PC-3 (cell line): ENCODE results near the gene OR9G1. TPM values are rescaled to one million over a fixed set of nuclear protein-coding genes. Genes with fewer than 3 reads are reported as not detected.
"Not testable (repeated sequence)": the region's sequence is repeated elsewhere in the genome, so short reads cannot be mapped to it uniquely, and the experiment has no call there.

Source experiments
- ATAC-seq: fragments of 200-7000 bp; cut with Tn5 transposase; 2 replicates; pipeline ENCODE4 v1.9.1; 2020; ENCODE audit warnings: mild to moderate bottlenecking, moderate library complexity
- BruUV-seq: library from RNA; stranded (reverse); fragments of 400-500 nt; replicated peaks from 2 replicates; lab custom pipeline; 2021; lab: Mats Ljungman, UMichigan
- CTCF ChIA-PET: fragments of 300-600 bp; sonication (Branson Sonifier 250); formaldehyde crosslinking; loops from one replicate; lab custom pipeline; 2022; ENCODE audit warnings: antibody characterized with exemption; lab: Charles Lee
- POLR2A ChIA-PET: fragments of 300-600 bp; sonication (Branson Sonifier 250); formaldehyde crosslinking; loops from one replicate; lab custom pipeline; 2022; ENCODE audit warnings: antibody characterized with exemption; ENCODE audit not compliant: unreplicated experiment; lab: Charles Lee
- DNase-seq: peaks from one replicate; pipeline ENCODE4 v3.0.0-alpha.2; 2015
- H2AFZ ChIP-seq: fragments of 300-600 bp; sonication (generic); 2 replicates; pipeline ENCODE4 v1.6.0; 2016; ENCODE audit warnings: antibody characterized with exemption, low read length
- H3F3A ChIP-seq: fragments of 300-600 bp; sonication (generic); one replicate; pipeline ENCODE4 v1.6.0; 2017; ENCODE audit warnings: antibody characterized with exemption, low read length, control low read depth, mild to moderate bottlenecking; ENCODE audit not compliant: unreplicated experiment
- H3K27ac ChIP-seq: fragments of 300-600 bp; sonication (generic); 2 replicates; pipeline ENCODE4 v1.5.1; 2016; ENCODE audit warnings: mild to moderate bottlenecking, low read length
- H3K27me3 ChIP-seq: fragments of 300-600 bp; sonication (generic); 2 replicates; pipeline ENCODE4 v1.6.1; 2016; ENCODE audit warnings: low read length, mixed read lengths
- H3K36me3 ChIP-seq: fragments of 300-600 bp; sonication (generic); 2 replicates; pipeline ENCODE4 v1.6.1; 2016; ENCODE audit warnings: low read depth, mixed run types, low read length, mixed read lengths
- H3K4me1 ChIP-seq: fragments of 300-600 bp; sonication (generic); 2 replicates; pipeline ENCODE4 v1.5.1; 2016; ENCODE audit warnings: low read length; ENCODE audit not compliant: insufficient read depth
- H3K4me2 ChIP-seq: fragments of 300-600 bp; sonication (generic); 2 replicates; pipeline ENCODE4 v1.6.0; 2016; ENCODE audit warnings: low read length
- H3K4me3 ChIP-seq: fragments of 300-600 bp; sonication (generic); 2 replicates; pipeline ENCODE4 v1.5.1; 2016; ENCODE audit warnings: mild to moderate bottlenecking, low read length, mixed read lengths
- H3K79me2 ChIP-seq: fragments of 300-600 bp; sonication (generic); 2 replicates; pipeline ENCODE4 v1.6.1; 2017; ENCODE audit warnings: low read length, mixed read lengths
- H3K9ac ChIP-seq: fragments of 300-600 bp; sonication (generic); 2 replicates; pipeline ENCODE4 v1.6.0; 2016; ENCODE audit warnings: mild to moderate bottlenecking, low read length
- H3K9me2 ChIP-seq: fragments of 300-600 bp; sonication (generic); replicated peaks from 2 replicates; pipeline ENCODE4 v1.6.1; 2016; ENCODE audit warnings: mixed run types, low read length, mixed read lengths
- H3K9me3 ChIP-seq: fragments of 300-600 bp; sonication (generic); 2 replicates; pipeline ENCODE4 v1.6.1; 2016; ENCODE audit warnings: low read length, mixed read lengths
- H4K20me1 ChIP-seq: fragments of 300-600 bp; sonication (generic); 2 replicates; pipeline ENCODE4 v1.6.1; 2016; ENCODE audit warnings: low read length, mixed read lengths
- CTCF ChIP-seq: fragments of 300-600 bp; sonication (generic); conservative IDR thresholded peaks from 2 replicates; pipeline ENCODE4 v1.5.1; 2017; ENCODE audit warnings: antibody characterized with exemption, low read depth, mild to moderate bottlenecking, low read length
- EZH2 ChIP-seq: fragments of 300-600 bp; sonication (generic); IDR thresholded peaks from one replicate; pipeline ENCODE4 v1.6.1; 2017; ENCODE audit warnings: antibody characterized with exemption, mild to moderate bottlenecking, low read length; ENCODE audit not compliant: unreplicated experiment
- EZH2phosphoT487 ChIP-seq: fragments of 300-600 bp; sonication (generic); IDR thresholded peaks from 2 replicates; pipeline ENCODE4 v1.6.1; 2018; ENCODE audit warnings: mild to moderate bottlenecking, antibody characterized with exemption, low read length, borderline replicate concordance
- intact Hi-C: fragments of 100-400 bp; cut with micrococcal nuclease; formaldehyde crosslinking; loops from 2 replicates; pipeline ENCODE4 v1.9.0; 2023
- total RNA-seq: library from RNA; depleted of rRNA; stranded (reverse); fragments of >200 nt; gene quantifications from 2 replicates; pipeline ENCODE4 v1.2.3, GENCODE V29; 2014

OR9G1 gene
- total RNA-seq, 1 experiment from 2014 or later, result not detected

DNA sequence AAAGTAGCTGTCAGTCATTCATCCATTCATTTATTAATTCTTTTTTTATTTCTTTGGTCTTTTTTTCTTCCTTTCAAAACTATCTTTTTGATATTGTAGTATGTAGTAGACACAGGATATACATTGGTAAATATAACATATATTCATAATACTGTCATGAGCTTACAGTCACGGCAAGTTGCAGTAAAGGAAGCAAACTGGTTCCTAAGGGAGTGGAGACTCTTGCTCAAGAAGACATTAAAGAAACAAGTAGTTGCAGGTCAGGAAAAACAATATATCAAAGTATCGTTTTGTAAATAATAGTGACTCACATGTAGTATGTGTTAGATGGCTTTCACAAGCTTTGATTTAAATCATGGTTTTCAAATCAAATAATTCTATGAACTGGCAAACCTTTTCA lies 27.9 kb upstream of the OR9G1 start:
- DNase-seq (no peak), ATAC-seq (no peak)
- Histone ChIP-seq H3K9me3 (no peaks in the 10 kb centered on the region; the same call in 1 of the 2 replicates), H3K9ac (no peak overlapping the region), H3K4me3 (no peak overlapping the region), H3K9me2 (no peaks in the 10 kb centered on the region), H3K27me3 (no peaks in the 10 kb centered on the region), H3K79me2 (no peaks in the 10 kb centered on the region), H3K4me1 (no peaks in the 10 kb centered on the region), H2AFZ (no peak overlapping the region), H4K20me1 (no peaks in the 10 kb centered on the region), H3K27ac (no peak overlapping the region), H3K36me3 (no peaks in the 10 kb centered on the region), H3K4me2 (no peak overlapping the region), H3F3A (no peaks in the 10 kb centered on the region)
- CTCF ChIA-PET, result no interaction called here
- POLR2A ChIA-PET, result no interaction called here
- no TSS peak for BruUV-seq
- TF ChIP-seq CTCF (no peak), EZH2 (no peak), EZH2phosphoT487 (no peak)
- intact Hi-C loops, result no loop called here

DNA sequence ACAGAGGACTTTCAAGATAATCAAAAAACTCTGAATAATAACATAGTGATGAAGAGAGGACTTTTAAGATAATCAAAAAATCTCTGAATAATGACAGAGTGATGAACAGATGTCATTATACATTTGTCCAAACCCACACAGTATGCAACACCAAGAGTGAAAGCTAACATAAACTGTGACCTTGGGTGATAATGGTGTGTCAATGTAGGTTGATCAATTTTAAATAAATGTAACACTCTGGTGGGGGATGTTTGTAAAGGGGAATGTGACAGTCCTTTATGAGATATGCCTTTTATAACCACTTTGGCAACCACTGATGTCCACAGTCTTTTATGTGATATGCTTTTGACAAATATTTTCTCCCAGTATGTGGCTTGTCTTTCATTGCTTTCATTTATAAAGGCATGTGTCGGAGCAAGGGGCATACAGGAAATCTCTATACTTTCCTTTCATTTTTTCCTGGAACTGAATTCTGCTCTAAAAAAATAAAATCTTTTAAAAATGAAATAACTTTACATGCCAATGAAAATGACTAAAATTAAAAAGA lies 10.3 kb upstream of the OR9G1 start:
- H3K27me3 ChIP-seq, result no peaks in the 10 kb centered on the region
- DNase-seq (no peak), ATAC-seq (no peak)
- intact Hi-C loops, result no loop called here
- H2AFZ ChIP-seq, result no peak overlapping the region
- H3F3A ChIP-seq, result no peaks in the 10 kb centered on the region
- H3K9ac ChIP-seq, result no peak overlapping the region
- no peaks in the 10 kb centered on the region for H3K9me2 ChIP-seq
- no peak overlapping the region for H3K4me3 ChIP-seq
- H3K79me2 ChIP-seq, result no peaks in the 10 kb centered on the region
- H3K36me3 ChIP-seq, result no peaks in the 10 kb centered on the region
- H3K4me2 ChIP-seq, result no peak overlapping the region
- BruUV-seq, result no TSS peak
- TF ChIP-seq EZH2phosphoT487 (no peak), EZH2 (no peak), CTCF (no peak)
- 0 out of 2 replicates have a peak, but pooled peaks cover 3% of the 10 kb centered on the region for H3K9me3 ChIP-seq
- POLR2A ChIA-PET, result no interaction called here
- CTCF ChIA-PET, result no interaction called here
- H4K20me1 ChIP-seq, result no peaks in the 10 kb centered on the region
- no peak overlapping the region for H3K27ac ChIP-seq
- no peaks in the 10 kb centered on the region for H3K4me1 ChIP-seq

- H3F3A ChIP-seq, H3K4me2 ChIP-seq, H4K20me1 ChIP-seq, H3K9me3 ChIP-seq, ATAC-seq, H3K9ac ChIP-seq, H3K4me3 ChIP-seq, H3K27ac ChIP-seq, H3K27me3 ChIP-seq, H3K36me3 ChIP-seq, DNase-seq, intact Hi-C loops, H3K9me2 ChIP-seq, H3K4me1 ChIP-seq, H3K79me2 ChIP-seq, CTCF ChIA-PET, BruUV-seq, POLR2A ChIA-PET, H2AFZ ChIP-seq: not testable (repeated sequence)
These were observed 7.7 kb upstream of the OR9G1 start for GRCh38 chr11:56691179-56691578.
